HG03039 (cell line): ENCODE results near the gene PLEKHG7.
"Not testable (repeated sequence)": the region's sequence is repeated elsewhere in the genome, so short reads cannot be mapped to it uniquely, and the experiment has no call there.

Source experiments
- ATAC-seq: cut with Tn5 transposase; IDR thresholded peaks from one replicate; pipeline ENCODE4 v1.9.1; 2021; ENCODE audit warnings: mild to moderate bottlenecking, moderate library complexity; ENCODE audit not compliant: unreplicated experiment

The PLEKHG7 gene

DNA sequence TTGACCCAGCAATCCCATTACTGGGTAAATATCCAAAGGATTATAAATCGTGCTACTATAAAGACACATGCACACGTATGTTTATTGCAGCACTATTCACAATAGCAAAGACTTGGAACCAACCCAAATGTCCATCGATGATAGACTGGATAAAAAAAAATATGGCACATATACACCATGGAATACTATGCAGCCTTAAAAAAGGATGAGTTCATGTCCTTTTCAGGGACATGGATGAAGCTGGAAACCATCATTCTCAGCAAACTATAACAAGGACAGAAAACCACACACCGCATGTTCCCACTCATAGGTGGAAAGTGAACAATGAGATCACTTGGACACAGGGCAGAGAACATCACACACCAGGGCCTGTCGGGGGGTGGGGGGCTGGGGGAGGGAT, 91.6 kb downstream of the PLEKHG7 start:
- ATAC-seq = not testable (repeated sequence)

DNA sequence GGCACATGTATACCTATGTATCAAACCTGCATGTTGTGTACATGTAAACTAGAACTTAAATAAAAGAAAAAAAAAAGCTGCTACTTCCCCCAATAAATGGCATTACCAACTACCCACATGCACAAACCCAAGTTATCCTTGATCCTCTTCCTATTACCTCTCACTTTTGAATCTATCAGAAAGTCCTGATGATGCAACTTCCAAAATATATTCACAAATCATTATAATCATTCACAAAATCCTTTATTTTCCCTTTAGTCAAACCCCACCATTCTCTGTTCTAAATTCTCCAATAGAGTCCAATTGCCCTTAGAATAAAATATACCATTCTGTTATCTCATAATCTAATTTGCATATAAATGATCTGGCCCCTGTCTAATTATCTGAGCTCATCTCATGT, 92.0 kb downstream of the PLEKHG7 start:
- ATAC-seq = no peak

DNA sequence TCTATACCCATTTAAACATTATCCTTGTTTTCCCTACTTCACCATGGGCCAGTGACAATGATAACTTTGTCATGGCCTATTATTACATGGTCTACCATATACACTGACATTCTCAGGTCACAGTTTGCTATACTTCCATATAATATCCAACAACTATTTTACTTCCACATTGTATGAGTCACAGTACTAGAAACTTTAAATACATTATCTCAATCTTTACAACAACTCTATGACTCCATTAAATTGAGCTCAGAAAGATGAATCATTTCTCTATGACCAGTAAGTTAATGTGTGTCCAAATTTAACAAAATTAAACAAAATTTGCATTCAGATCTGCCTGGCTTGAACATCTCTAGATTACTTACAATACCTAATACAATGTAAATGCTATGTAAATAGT, 93.9 kb downstream of the PLEKHG7 start:
- ATAC-seq = no peak

DNA sequence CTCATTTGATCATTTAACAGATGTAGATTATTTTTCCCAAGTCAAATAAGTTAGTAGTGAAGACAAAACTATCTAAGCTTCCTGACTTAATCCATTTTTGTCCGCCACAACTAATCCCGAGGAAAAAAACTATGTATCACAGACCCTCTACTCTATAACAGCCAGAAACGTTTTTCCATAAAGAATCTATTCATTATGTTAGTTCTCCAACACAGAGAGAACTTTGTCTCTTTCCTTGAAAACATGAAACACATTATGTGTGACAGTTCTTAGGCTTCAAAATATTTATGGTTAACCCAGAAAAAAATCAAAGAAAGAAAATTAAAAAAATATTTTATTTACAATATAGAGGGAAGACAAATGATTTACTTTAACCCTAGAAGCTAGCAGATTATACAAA, 100.1 kb downstream of the PLEKHG7 start:
- ATAC-seq = no peak

DNA sequence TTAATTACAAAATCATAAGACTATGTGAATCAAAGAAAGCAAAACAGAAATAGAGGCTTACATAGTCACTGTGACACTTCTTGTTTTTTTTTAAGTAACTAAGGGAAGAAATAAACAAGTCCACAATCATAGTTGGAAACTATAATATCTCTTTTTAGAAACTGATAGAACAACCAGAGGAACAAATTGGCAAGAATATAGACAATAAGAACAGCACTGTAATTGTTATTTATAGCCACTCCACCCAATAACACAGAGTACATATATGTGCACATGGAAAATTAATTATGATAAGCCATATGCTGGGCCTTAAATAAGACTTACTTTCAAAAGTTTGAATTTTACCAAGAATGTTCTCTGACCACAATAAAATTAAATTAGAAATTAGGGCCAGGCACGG, 101.1 kb downstream of the PLEKHG7 start:
- no peak for ATAC-seq

DNA sequence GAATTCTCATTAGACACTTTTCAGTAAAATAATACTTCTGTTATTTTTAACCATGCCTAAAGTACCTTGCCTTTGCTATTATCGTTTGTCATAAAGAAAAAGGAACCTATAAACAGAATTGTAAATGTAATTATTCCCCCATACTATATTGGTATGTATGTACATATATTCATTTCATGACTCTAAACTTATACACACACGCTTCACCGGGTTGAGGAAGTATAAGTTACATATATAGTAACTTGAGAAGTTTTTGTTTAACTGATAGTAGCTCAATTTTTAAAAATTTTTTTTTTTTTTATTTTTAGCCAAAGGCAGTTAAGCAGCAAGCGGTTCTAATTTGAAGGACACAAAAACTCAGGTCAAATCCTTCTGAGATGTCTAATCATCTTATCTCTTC, 107.6 kb downstream of the PLEKHG7 start:
- ATAC-seq = peak; percentile 58

DNA sequence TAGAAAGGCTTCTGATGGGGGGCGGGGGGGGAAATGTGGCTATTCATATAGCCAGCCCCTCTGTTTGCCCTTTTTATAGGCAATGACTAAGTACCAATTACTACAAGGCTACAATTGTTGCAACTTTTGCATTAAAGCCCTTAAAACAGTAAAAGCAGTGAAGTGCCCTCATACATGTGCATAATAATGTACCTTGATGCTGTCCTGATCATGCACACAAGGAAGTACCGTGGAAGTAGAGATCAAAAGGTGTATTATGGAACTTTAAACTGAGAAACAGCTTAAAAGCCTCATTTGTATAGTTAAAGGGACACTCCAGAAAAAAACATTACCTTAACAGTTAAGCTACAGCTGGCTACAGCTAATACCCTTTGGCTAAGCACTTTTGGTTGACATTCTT, 111.8 kb downstream of the PLEKHG7 start:
- no peak for ATAC-seq

DNA sequence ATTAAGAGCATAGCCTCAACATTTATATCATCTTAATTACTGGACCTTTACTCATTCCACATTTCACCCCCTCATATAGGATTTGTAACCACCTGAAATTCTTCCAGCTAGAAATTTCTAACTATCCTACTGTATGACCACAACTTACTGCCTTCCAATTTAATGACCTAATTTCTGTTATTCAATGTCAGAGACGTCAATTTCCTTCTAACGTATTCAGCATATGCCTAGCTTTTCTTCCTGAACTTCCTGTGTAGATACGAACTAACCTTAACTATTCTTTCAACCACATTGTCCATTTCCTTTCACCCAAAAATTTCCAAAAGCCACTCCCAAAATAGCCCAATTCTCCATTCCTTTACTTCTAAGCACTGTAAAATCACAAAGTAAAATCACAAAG, 118.4 kb downstream of the PLEKHG7 start:
- no peak for ATAC-seq
